ENCODE measurements around the gene THRA. TPM values are rescaled to one million over a fixed set of nuclear protein-coding genes. Genes with fewer than 3 reads are reported as not detected.

THRA gene
- polyA plus RNA-seq, 1 experiment = 43.3 TPM

DNA sequence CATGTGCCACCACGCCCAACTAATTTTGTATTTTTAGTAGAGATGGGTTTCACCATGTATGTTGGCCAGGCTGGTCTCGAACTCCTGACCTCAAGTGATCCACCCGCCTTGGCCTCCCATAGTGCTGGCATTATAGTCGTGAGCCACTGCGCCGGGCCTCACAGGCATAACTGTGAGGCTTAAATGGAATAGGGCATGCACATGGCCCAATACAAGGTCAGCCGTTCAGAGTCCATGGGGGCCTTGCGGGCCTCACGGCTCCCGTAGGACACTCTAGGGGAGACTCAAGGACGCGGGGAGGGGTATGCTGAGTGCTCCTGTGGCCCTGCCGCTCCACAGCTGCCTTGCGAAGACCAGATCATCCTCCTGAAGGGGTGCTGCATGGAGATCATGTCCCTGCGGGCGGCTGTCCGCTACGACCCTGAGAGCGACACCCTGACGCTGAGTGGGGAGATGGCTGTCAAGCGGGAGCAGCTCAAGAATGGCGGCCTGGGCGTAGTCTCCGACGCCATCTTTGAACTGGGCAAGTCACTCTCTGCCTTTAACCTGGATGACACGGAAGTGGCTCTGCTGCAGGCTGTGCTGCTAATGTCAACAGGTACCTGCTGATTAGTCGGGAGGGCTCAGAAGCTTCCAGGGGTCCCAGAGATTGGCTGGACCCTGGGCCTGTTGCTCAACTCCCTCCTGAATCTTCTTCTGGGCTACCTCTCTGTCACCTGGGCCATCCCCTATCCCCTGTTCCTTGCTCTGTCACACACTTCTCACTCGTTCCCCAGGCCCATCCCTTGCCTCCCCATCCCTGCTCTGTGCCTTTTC lies 25.3 kb downstream of the THRA start:
- TF ChIP-seq, protein P1, sequence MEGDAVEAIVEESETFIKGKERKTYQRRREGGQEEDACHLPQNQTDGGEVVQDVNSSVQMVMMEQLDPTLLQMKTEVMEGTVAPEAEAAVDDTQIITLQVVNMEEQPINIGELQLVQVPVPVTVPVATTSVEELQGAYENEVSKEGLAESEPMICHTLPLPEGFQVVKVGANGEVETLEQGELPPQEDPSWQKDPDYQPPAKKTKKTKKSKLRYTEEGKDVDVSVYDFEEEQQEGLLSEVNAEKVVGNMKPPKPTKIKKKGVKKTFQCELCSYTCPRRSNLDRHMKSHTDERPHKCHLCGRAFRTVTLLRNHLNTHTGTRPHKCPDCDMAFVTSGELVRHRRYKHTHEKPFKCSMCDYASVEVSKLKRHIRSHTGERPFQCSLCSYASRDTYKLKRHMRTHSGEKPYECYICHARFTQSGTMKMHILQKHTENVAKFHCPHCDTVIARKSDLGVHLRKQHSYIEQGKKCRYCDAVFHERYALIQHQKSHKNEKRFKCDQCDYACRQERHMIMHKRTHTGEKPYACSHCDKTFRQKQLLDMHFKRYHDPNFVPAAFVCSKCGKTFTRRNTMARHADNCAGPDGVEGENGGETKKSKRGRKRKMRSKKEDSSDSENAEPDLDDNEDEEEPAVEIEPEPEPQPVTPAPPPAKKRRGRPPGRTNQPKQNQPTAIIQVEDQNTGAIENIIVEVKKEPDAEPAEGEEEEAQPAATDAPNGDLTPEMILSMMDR (IDR thresholded peaks at IDR 0.05; ENCODE audit: insufficient read depth, low read depth, low read length) = no peak
- no peak for DNase-seq (ENCODE audit: low read depth)
- Histone ChIP-seq H3K36me3 (ENCODE audit: control insufficient read depth, insufficient read depth, low read length) (peaks cover 48% of the 10 kb centered on the region), H3K27me3 (ENCODE audit: control insufficient read depth, insufficient read depth, low read length) (no peaks in the 10 kb centered on the region), H3K4me3 (ENCODE audit: low read depth, low read length) (no peak overlapping the region)
- CTCF ChIA-PET = interaction anchor here (1.2 to 1.5 kb wide), 3 partner anchors 12 to 73 kb away, joined by 3 to 5 read pairs (median 3); partner anchors contain the start of gene CSF3
- POLR2A ChIA-PET = no interaction called here

DNA sequence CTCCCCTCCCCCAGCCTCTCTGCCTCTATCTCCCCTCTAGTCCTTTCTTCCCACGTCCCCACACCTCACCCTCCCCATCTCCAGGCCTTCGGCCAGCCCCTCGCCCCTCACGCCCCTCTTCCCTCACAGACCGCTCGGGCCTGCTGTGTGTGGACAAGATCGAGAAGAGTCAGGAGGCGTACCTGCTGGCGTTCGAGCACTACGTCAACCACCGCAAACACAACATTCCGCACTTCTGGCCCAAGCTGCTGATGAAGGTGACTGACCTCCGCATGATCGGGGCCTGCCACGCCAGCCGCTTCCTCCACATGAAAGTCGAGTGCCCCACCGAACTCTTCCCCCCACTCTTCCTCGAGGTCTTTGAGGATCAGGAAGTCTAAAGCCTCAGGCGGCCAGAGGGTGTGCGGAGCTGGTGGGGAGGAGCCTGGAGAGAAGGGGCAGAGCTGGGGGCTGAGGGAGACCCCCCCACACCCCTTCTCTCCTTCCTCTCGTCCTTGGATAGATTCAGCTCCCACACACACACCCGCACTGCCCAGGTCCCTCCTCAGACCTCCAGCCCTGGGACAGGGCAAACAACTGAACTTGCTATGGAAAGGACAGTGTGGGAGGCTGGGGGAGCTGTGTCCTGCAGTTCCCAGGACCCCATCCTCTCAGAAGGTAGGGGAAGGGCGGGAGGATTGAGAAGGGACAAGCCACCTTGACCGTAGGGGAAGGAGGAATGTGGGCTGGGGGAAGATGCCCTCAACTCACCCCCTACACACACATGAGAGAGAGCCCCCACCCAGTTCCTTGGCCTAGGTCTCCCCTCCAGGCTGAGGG lies 26.5 kb downstream of the THRA start:
- Histone ChIP-seq H3K4me3 (ENCODE audit: low read depth, low read length) (no peak overlapping the region), H3K27me3 (ENCODE audit: control insufficient read depth, insufficient read depth, low read length) (no peaks in the 10 kb centered on the region), H3K36me3 (ENCODE audit: control insufficient read depth, insufficient read depth, low read length) (peaks cover 51% of the 10 kb centered on the region)
- no peak for DNase-seq (ENCODE audit: low read depth)
- TF ChIP-seq, protein P1 (IDR thresholded peaks at IDR 0.05; ENCODE audit: insufficient read depth, low read depth, low read length) = no peak
- ChIA-PET CTCF (interaction anchor here (0.5 to 2.1 kb wide), 7 partner anchors 14 to 74 kb away, joined by 3 to 20 read pairs (median 3); partner anchors contain the start of gene CSF3), POLR2A (no interaction called here)

DNA sequence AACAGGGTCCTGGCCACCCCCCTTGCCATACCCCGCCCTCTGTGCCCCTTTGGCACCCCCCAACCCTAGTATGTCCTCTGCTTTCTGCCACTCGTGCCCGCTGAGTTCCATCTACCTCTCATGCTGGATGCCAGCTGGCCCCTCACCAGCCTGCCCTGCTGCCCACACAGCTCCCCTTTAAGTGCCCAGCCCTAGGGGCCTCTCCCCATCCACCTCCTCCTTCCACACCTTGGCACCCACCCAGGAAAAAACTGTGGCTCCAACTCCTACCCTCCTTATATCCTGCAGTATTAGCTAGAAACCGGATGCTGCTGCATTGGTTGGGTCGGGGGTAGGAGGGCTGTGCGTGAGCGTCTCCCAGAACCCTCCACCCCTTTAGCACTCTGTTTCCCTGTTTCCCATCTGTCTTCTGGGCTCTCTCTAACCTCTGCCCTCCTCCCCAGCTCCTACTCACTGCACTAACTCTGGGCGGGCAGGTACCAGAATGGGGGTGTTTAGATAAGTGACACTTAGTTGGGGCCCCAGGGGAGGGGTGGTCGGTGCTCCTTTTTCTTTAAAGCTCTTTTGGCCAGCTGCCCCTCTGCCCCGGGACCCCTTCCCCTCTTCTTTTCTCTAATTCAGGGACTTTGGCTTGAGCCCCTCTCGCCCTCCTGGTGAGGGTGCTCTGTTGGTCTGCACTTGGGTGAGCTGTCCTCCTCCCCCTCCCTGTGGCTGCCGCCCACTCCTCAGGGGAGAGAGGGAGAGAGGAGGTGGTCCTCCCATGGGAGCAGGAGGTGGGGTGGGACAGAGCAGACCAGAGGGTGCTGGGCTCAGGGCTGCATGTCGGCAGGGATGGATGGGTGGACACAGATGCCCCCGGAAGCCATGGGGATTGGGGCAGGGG lies 27.7 kb downstream of the THRA start:
- H3K27me3 ChIP-seq (ENCODE audit: control insufficient read depth, insufficient read depth, low read length) = no peaks in the 10 kb centered on the region
- TF ChIP-seq, protein P1 (IDR thresholded peaks at IDR 0.05; ENCODE audit: insufficient read depth, low read depth, low read length) = no peak
- ChIA-PET POLR2A (interaction anchor here (0.6 kb wide), 1 partner anchor 69 kb away, joined by 3 read pairs; no protein-coding TSS in a partner anchor), CTCF (interaction anchor here (1.0 to 2.1 kb wide), 6 partner anchors 10 to 55 kb away, joined by 3 to 20 read pairs (median 4); no protein-coding TSS in a partner anchor)
- H3K4me3 ChIP-seq (ENCODE audit: low read depth, low read length) = no peak overlapping the region
- H3K36me3 ChIP-seq (ENCODE audit: control insufficient read depth, insufficient read depth, low read length) = peaks cover 51% of the 10 kb centered on the region
- no peak for DNase-seq (ENCODE audit: low read depth)

DNA sequence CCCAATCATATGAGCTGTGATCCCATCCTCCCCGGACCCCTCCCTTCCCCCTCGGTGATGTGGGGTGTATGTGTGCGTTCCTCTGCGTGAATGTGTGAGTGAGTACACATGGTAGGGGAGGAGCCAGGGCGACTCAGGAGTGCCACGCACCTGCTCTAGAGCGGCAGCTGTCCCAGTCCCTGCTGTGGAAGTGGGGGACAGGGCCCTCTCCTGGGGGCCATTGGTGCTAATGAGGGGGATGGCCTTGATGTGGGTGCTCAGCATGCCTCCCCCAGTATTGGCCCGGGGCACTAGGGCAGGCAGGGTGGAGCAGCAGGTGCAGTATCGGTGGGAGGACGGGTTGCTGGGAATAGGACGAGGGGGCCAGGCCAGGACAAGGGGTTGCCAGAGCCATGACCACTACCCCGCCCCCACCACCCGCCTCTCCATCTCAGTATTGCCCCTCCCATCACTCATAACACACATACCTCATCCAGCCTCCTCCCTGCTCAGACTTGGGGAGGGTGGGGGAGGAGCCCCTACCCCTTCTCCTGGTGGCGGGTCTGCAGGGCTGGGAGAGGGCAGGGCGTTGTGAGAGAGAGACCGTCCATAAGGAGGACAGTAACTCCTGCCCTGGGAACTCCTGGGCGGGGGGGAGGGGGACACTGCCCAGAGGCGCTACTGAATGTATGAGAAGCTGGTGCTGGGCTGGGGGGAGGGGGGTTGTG lies 29.1 kb downstream of the THRA start:
- Histone ChIP-seq H3K4me3 (ENCODE audit: low read depth, low read length) (no peak overlapping the region), H3K27me3 (ENCODE audit: control insufficient read depth, insufficient read depth, low read length) (no peaks in the 10 kb centered on the region), H3K36me3 (ENCODE audit: control insufficient read depth, insufficient read depth, low read length) (peaks cover 54% of the 10 kb centered on the region)
- ChIA-PET POLR2A (no interaction called here), CTCF (interaction anchor here (0.9 to 1.9 kb wide), 2 partner anchors 17 kb away, joined by 5 to 6 read pairs; no protein-coding TSS in a partner anchor)
- DNase-seq (ENCODE audit: low read depth) = no peak
- TF ChIP-seq, protein P1 (IDR thresholded peaks at IDR 0.05; ENCODE audit: insufficient read depth, low read depth, low read length) = no peak

Data from BJ (cell line).